CD4-positive, alpha-beta T cell treated with Interleukin-15 for 1 hour (primary cell): ENCODE results near the gene LPAR2.

Experiments
- DNase-seq: peaks from one replicate; pipeline ENCODE4 v3.0.0-alpha.2; 2020

The LPAR2 gene

DNA sequence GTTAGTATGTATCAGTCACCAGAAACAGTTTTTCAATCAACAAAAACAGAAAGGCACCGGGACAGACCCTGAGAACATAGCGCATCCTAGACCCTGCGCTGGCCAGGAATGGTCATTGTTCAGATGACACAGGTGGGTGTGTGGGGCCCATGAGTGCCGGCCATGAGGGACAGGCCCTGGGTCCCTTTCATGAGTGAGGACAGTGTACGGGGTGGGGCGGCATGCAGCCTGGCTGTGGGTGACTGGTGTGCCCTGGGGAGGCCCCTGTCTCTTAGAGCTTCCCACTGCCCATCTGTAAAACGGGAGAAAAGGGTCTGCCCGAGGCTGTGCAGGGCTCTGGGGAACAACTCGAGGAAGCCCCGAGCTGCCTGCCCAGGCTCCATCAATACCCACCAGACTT lies 35.3 kb downstream of the LPAR2 start:
- DNase-seq = no peak

DNA sequence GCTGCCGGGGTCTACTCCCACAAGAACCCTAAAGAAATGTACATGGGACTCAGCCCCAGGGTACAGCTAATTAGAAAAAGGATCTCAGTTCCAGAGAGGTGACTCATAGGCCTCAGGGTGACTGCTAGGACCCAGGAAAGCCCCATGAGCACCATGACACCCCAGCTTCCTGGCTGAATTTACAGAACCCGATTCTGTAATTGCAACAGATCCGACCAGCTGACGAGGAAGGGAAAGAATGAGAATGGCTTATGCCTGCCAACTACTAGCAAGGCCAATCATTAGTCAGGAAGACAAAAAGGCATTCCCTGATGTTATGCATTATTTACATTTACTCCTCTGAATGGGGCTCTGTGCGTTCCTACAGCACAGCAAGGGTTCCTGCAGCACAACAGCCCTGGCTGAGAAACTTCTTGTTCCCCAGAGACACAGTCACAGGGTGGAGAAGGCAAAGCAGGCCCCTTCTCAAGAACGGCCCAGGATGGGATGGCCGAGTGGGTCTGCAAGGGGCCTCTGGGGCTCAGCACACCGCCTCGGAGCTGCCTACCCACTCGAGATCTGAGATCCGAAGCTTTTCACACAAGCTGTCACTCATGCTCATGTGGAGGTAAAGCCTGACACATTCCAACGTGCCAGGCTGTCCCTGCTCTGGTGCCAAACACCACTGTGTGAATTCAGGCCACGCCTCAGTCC lies 36.7 kb downstream of the LPAR2 start:
- DNase-seq = peak; percentile 79

DNA sequence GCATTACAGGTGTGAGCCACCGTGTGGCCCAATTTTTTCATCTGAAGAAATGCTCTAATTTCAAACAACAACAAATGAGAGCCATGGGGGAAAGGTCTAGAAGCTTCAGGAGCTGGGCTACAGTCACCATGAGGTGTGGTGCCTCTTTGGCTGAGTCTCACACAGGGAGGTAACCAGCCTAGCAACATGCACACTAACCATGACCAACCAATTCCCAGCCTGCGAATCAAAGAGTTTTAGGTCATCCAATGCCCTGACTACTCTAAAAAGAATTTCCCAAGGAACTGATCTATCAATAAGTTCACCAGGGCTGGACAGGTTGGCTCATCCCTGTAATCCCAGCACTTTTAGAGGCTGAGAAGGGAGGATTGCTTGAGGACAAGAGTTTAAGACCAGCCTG lies 39.5 kb downstream of the LPAR2 start:
- DNase-seq = no peak

DNA sequence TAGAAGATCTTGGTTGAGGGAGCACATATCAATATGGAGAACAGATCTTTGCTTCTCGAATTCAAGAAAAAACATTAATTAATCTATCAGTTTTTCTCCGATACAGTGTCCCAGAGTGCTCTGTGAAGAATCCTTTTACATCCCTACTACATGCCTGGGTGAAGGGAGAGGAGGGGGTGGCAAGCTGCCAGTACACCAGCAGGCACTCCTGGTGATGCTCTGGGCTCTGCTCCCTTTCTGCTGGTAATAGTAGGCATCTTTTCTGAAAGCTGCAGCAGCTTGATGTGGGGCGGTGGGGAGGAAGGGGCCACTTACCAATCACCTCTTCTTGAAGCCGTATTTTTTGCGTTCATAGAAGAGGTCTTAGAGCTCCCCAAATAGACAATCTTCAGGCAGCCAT lies 40.2 kb downstream of the LPAR2 start:
- DNase-seq = no peak

DNA sequence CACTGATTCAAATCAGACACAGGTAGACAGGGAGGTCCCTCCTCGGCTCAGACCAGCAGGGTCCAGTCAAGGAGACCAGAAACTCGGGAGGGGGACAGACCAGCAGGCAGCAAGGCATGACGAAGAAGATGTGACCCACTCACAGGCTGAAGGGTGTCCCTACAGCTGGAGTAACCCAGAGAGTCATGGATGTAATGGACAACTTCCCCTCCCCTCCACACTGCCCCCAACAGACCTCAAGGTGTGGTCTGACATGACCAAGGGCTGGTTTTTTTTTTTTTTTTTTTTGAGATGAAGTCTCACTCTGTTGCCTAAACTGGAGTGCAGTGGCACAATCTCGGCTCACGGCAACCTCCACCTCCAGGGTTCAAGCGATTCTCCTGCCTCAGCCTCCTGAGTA lies 43.7 kb downstream of the LPAR2 start:
- no peak for DNase-seq

DNA sequence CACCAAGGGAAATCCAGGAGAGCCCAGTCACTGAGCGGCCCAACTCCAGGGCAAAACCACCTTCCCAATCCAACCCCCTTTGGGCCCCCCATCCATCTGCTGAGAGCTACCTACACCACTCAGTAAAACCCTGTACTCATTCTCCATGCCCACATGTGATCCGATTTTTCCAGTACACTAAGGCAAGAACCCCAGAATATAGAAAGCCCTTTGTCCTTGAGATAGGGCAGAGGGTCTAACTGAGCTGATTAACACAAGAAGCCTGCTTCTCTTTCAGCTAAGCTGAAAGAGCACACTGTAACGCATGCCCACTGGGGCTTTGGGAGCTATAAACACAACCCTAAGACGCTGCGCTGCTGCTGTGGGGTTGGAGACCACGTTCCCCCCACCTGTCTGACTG lies 45.5 kb downstream of the LPAR2 start:
- DNase-seq = no peak

DNA sequence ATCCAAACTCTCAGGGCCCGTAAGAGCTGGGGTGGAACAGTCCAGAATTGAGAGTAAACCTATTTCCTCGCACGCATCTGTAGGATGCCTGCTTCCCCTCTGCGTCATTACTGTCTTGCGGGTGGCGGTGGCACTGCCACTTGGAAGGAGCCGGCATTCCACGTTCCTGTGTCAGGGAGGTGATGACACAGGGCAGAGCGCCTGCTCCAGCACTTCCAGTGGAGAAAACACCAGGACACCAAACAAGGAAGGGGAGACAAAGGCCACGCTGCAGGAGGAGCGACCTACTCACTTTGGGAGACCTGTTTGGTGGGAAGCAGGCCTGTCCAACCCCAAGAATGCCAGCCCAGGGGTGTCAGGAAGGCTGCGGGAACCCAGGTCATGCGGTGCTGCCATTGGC lies 46.6 kb downstream of the LPAR2 start:
- DNase-seq = no peak

DNA sequence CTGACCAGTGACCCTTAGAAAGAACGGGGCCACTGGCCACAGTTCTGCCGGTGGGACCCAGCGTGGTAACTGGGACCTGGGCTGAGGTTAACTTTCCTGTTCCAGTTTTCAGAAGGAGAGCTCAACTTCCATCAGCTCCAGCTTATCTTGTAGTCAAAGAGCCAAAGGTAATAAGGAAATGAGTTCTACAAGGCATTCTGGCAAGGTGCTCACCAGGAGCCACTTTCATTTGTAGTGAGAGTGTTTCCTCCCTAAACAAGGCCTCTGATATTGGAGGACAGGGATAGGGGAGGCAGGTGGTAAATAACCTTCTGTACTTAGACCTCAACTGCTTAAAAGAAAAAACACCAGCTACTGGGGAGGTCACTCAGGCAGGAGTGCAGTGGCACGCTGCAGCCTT lies 47.6 kb downstream of the LPAR2 start:
- DNase-seq = no peak

DNA sequence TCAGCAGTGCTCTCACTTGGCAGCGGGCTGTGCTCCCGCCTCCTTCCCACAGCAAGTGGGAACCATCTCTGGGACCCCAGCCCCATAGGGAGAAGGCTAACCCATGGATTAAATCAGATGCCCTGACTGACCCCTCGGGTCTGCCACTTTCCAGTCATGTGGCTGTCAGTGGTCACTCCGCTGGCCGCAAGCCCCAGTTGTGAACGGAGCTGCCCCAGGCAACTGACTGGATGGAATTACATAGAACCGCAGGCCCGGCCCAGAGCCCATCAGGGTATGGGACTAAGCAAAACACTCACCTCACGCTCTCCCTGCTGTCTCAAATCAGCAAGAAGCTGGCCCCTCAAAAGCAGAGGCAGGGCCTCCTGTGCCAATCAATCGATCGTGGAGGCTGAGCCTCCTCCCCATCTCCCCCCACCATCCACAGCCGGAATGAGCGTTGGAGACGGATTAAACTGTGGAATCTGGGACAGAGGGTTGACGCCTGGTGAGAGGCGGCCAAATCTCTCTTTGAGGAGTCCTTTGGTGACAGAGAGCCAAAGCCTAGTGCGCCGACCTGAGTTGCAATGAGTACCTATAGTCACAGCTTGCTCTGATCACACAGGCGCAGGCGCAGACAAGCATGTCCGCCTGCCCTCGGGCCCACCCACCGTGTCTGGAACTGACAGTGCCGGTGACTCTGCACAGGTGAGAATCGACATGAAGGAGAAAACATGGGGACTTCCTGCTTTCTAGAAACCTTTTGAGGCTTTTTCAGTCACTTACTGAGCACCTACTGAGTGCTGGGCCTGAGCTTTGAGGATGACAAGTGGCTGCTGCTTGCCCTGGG lies 48.3 kb downstream of the LPAR2 start:
- no peak for DNase-seq

DNA sequence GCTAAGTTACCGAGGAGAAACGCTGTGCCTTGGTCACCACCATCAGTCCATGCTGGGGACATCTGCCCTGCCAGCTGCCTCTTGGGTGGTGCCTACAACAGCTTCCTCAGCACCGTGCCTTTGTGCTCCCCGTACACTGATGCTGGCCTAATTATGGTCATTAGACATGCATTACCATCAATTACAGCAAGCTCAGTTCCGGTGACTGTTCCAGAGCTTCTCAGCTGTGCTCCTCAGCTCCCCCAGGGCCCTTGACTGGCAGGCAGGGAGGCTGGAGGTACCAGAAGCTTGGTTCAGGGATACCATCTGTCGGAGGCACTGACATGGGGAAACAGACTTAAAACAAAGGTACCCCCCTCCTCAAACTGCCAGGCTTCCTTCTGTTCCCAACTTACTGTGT lies 49.8 kb downstream of the LPAR2 start:
- no peak for DNase-seq

DNA sequence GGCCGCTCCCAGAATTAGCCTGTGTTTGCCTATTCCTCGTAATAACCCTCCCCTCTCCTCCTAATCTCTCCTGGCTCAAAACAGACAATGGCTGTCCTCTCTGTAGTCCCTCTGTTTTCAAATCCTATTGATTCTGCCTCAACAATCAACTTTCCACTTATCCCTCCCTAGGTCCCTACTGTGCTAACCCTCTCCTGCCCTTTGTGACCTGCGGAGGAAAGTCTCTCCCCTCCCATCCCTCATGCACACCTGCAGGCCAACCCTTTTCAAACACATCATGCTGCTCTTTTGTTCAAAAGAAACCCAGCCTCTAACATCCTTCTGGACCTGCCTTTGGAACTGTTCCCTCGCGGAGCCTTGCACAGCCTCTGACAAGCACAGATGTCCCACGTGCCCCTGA lies 52.6 kb downstream of the LPAR2 start:
- DNase-seq = no peak
